ENCODE measurements around the gene SLC9A1. TPM values are rescaled to one million over a fixed set of nuclear protein-coding genes. Genes with fewer than 3 reads are reported as not detected.

The SLC9A1 gene
- total and polyA plus RNA-seq, 10 donors, result 6.0 to 40.4 (median 27.6) TPM

GRCh38 chr1:27049607-27050006 is 105.3 kb downstream of the SLC9A1 start:
- TF ChIP-seq POLR2A (IDR thresholded peaks at IDR 0.05) (no peak), CTCF (IDR thresholded peaks at IDR 0.05 in 8 of 11, conservative IDR thresholded peaks at IDR 0.05 in 3 of 11) (no peak), POLR2AphosphoS5 (IDR thresholded peaks at IDR 0.05) (no peak)
- peak overlapping the region in 1 of 8 donors; percentile 28 for H3K27ac ChIP-seq
- H3K36me3 ChIP-seq, result no peaks in the 10 kb centered on the region
- H3K9me3 ChIP-seq, result no peaks in the 10 kb centered on the region
- intact Hi-C loops (cut with DNase I; ENCODE audit: low total_unique reads), result no loop called here
- 59 to 72% (median 64%) methylated on average over 3 of the region's 3 CpGs for WGBS, 5 donors
- peaks cover 11 to 36% (median 26%) of the 10 kb centered on the region in 6 donors for H3K4me1 ChIP-seq
- DNase-seq, result no peak
- no peaks in the 10 kb centered on the region for H3K27me3 ChIP-seq (replicated peaks in 1 of 7)
- no peak overlapping the region for H3K4me3 ChIP-seq

- Histone ChIP-seq H3K9me3 (no peaks in the 10 kb centered on the region), H3K4me3 (no peak overlapping the region), H3K27me3 (replicated peaks in 1 of 7) (no peaks in the 10 kb centered on the region), H3K27ac (peak overlapping the region in 1 of 8 donors; percentile 28), H3K36me3 (no peaks in the 10 kb centered on the region), H3K4me1 (peaks cover 12 to 41% (median 29%) of the 10 kb centered on the region in 6 donors)
- no peak for DNase-seq
- TF ChIP-seq POLR2A (IDR thresholded peaks at IDR 0.05) (no peak), CTCF (IDR thresholded peaks at IDR 0.05 in 8 of 11, conservative IDR thresholded peaks at IDR 0.05 in 3 of 11) (no peak), POLR2AphosphoS5 (IDR thresholded peaks at IDR 0.05) (no peak)
- 63 to 87% (median 79%) methylated on average over 2 of the region's 2 CpGs for WGBS, 5 donors
- intact Hi-C loops (cut with DNase I; ENCODE audit: low total_unique reads), result no loop called here
Measured at GRCh38 chr1:27049100-27049499, 105.8 kb downstream of the SLC9A1 start.

Other genes with a start within 250 kb of the SLC9A1 start
- 10 to 100 TPM in 3 of 7 donors, 1 to 10 TPM in 4; 2.6 to 27.1 (median 10.0) TPM for gene NR0B2, start 241.2 kb downstream of the SLC9A1 start, total RNA-seq
- 10 to 100 TPM in 1 of 3 donors, 1 to 10 TPM in 1, under 1 TPM in 1; 0.74 to 10.7 (median 5.6) TPM for gene NR0B2, start 241.2 kb downstream of the SLC9A1 start, polyA plus RNA-seq
- 10 to 100 TPM; 35.7 to 55.7 (median 49.3) TPM for gene NUDC, start 233.4 kb downstream of the SLC9A1 start, total RNA-seq
- gene NUDC, start 233.4 kb downstream of the SLC9A1 start, polyA plus RNA-seq, result 10 to 100 TPM; 42.5 to 62.2 (median 48.8) TPM
- gene KDF1, start 194.7 kb downstream of the SLC9A1 start, total RNA-seq, result 1 to 10 TPM in 4 of 7 donors, under 1 TPM in 3; 0.44 to 2.1 (median 1.1) TPM
- 1 to 10 TPM in 1 of 3 donors, under 1 TPM in 2; 0.67 to 1.1 (median 0.89) TPM for gene KDF1, start 194.7 kb downstream of the SLC9A1 start, polyA plus RNA-seq
- gene TRNP1, start 161.4 kb downstream of the SLC9A1 start, total RNA-seq, result 10 to 100 TPM in 2 of 7 donors, 1 to 10 TPM in 5; 3.1 to 18.1 (median 6.8) TPM
- gene TRNP1, start 161.4 kb downstream of the SLC9A1 start, polyA plus RNA-seq, result 1 to 10 TPM; 3.3 to 9.7 (median 6.1) TPM
- under 1 TPM in 6 of 7 donors, not detected in 1; 0.43 to 0.65 (median 0.47) TPM for gene TENT5B, start 142.3 kb downstream of the SLC9A1 start, total RNA-seq
- 1 to 10 TPM in 1 of 3 donors, under 1 TPM in 2; 0.41 to 1.0 (median 0.74) TPM for gene TENT5B, start 142.3 kb downstream of the SLC9A1 start, polyA plus RNA-seq
- gene WDTC1, start 79.5 kb upstream of the SLC9A1 start, total RNA-seq, result 10 to 100 TPM; 43.4 to 56.5 (median 49.4) TPM
- 10 to 100 TPM in 1 of 3 donors, 1 to 10 TPM in 2; 7.7 to 21.1 (median 8.5) TPM for gene WDTC1, start 79.5 kb upstream of the SLC9A1 start, polyA plus RNA-seq
- 10 to 100 TPM; 25.4 to 33.2 (median 31.6) TPM for gene TMEM222, start 167.0 kb upstream of the SLC9A1 start, total RNA-seq
- gene TMEM222, start 167.0 kb upstream of the SLC9A1 start, polyA plus RNA-seq, result 10 to 100 TPM; 31.4 to 38.9 (median 34.1) TPM
- 10 to 100 TPM; 54.9 to 97.0 (median 63.2) TPM for gene SYTL1, start 186.9 kb upstream of the SLC9A1 start, total RNA-seq
- gene SYTL1, start 186.9 kb upstream of the SLC9A1 start, polyA plus RNA-seq, result 100 to 1,000 TPM; 111 to 208 (median 159) TPM
- gene MAP3K6, start 211.8 kb upstream of the SLC9A1 start, total RNA-seq, result 10 to 100 TPM; 20.4 to 55.0 (median 38.0) TPM
- gene MAP3K6, start 211.8 kb upstream of the SLC9A1 start, polyA plus RNA-seq, result 10 to 100 TPM; 20.3 to 31.7 (median 29.6) TPM
- 10 to 100 TPM in 3 of 7 donors, 1 to 10 TPM in 4; 4.4 to 21.7 (median 7.7) TPM for gene FCN3, start 219.7 kb upstream of the SLC9A1 start, total RNA-seq
- 10 to 100 TPM in 2 of 3 donors, 1 to 10 TPM in 1; 3.7 to 14.4 (median 11.7) TPM for gene FCN3, start 219.7 kb upstream of the SLC9A1 start, polyA plus RNA-seq
- gene CD164L2, start 228.2 kb upstream of the SLC9A1 start, total RNA-seq, result not detected
- under 1 TPM in 1 of 3 donors, not detected in 2; 0.06 TPM for gene CD164L2, start 228.2 kb upstream of the SLC9A1 start, polyA plus RNA-seq
- under 1 TPM in 3 of 7 donors, not detected in 4; 0.17 to 0.40 (median 0.28) TPM for gene GPR3, start 237.5 kb upstream of the SLC9A1 start, total RNA-seq
- gene GPR3, start 237.5 kb upstream of the SLC9A1 start, polyA plus RNA-seq, result under 1 TPM; 0.05 to 0.15 (median 0.10) TPM

Measured in spleen (tissue), 11 donors.